Endometrial microvascular endothelial cells (primary cell): ENCODE data around the gene TMEM232. TPM values are rescaled to one million over a fixed set of nuclear protein-coding genes. Genes with fewer than 3 reads are reported as not detected.
"Not testable (repeated sequence)": the region's sequence is repeated elsewhere in the genome, so short reads cannot be mapped to it uniquely, and the experiment has no call there.

Experiments used
- in situ Hi-C: cut with HindIII; loops from 2 replicates; pipeline ENCODE4 v1.10.0; 2017; ENCODE audit warnings: low sequenced_read_pairs, low pct_unique_long_range_greater_than_20kb; ENCODE audit errors: inconsistent ontology term
- total RNA-seq: library from RNA; depleted of rRNA; stranded (reverse); fragments of >200 nt; gene quantifications from one replicate; pipeline ENCODE4 v1.2.3, GENCODE V29; 2015; ENCODE audit errors: inconsistent ontology term

The TMEM232 gene
- total RNA-seq, 1 donor from 2014 or later, result not detected

DNA sequence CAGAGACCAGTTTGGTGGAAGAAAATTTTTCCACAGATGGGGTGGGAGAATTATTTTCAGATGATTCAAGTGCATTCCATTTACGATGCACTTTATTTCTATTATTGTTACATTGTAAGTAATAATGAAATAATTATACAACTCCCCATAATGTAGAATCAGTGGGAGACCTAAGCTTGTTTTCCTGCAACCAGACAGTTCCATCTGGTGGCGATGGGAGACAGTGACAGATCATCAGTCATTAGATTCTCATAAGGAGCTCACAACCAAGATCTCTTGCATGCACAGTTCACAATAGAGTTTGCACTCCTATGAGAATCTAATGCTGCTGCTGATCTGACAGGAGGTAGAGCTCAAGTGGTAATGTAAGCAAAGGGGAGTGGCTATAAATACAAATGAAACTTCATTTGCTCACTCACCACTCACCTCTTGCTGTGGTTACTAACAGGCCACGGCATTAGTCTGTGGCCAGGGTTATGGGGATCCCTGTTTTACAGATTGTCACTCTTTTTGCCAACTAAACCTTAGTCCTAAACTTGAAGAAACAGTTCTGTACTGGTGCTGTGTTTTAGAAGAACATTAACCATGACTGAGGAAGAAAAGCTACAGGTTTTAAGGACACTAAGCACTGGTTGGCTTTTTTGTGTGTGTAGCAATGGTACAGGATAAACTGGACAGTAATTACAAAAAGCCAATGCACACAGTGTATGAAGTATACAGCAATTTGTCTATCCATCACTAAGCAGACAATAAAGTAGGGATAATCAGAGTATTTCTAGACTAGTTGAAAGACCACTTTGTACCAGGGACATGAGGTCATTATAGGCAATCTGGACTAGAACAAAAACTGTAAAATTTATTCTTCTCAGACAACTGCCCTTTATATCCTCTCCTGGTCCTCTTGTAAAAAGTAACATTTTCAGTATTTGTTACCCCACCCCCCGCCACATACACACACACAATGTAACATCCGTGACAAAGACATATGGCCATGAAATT lies 9.9 kb downstream of the TMEM232 start:
- in situ Hi-C loops, result no loop called here

- in situ Hi-C loops, result no loop called here
These were observed 19.1 kb downstream of the TMEM232 start for GRCh38 chr5:110707260-110707844.

- in situ Hi-C loops, result no loop called here
These were observed 21.1 kb downstream of the TMEM232 start for GRCh38 chr5:110705349-110705748.

GRCh38 chr5:110703481-110703880 lies 23.0 kb downstream of the TMEM232 start:
- in situ Hi-C loops, result no loop called here

- in situ Hi-C loops, result no loop called here
These were observed 23.8 kb downstream of the TMEM232 start for GRCh38 chr5:110702704-110703103.

- in situ Hi-C loops, result no loop called here
These were observed 24.2 kb downstream of the TMEM232 start for GRCh38 chr5:110702300-110702699.

DNA sequence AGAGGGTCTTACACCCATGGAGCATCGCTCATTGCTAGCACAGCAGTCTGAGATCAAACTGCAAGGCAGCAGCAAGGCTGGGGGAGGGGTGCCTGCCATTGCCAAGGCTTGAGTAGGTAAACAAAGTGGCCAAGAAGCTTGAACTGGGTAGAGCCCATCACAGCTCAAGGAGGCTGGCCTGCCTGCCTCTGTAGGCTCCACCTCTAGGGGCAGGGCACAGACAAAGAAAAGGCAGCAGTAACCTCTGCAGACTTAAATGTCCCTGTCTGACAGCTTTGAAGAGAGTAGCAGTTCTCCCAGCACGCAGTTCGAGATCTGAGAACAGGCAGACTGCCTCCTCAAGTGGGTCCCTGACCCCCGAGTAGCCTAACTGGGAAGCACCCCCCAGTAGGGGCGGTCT lies 33.8 kb downstream of the TMEM232 start:
- in situ Hi-C loops, result not testable (repeated sequence)

- in situ Hi-C loops, result not testable (repeated sequence)
These were observed 35.9 kb downstream of the TMEM232 start for GRCh38 chr5:110690587-110690986.

DNA sequence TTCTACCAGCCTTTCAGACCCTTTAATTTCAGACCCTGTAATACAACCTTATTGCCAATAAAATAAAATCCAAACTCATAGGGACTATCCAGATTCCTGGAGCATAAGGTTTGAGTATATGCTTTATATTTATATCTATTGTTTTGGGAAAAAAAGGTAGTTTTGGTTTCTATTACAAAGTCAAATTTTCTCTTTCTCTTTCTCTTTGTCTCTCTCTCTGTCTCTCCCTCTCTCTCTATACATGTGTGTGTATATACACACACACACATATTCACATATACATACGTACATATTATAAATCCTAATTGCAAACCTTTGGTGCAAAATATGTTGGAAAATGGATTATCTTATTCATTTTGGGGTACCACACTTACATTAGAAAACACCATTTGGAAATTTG lies 39.0 kb downstream of the TMEM232 start:
- in situ Hi-C loops, result no loop called here

GRCh38 chr5:110686270-110686669 lies 40.2 kb downstream of the TMEM232 start:
- in situ Hi-C loops, result no loop called here

DNA sequence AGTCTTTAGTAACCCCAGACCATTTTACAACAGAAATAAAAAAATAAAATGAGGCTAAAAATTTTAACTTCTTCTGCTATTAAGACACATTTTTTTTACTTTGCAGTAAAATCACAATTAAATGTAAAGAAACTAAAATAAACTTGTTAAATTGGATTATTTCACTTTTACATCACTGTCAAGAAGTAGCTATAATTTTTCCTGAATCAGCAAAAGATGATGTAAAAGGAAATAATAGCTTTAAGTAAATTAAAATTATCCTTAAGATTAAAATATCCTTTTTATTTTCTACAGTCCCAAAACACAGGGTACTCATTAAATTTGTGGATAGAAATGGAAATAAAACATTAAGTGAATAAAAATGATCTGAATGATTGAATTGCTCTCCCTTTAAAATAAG lies 44.5 kb downstream of the TMEM232 start:
- in situ Hi-C loops, result no loop called here

DNA sequence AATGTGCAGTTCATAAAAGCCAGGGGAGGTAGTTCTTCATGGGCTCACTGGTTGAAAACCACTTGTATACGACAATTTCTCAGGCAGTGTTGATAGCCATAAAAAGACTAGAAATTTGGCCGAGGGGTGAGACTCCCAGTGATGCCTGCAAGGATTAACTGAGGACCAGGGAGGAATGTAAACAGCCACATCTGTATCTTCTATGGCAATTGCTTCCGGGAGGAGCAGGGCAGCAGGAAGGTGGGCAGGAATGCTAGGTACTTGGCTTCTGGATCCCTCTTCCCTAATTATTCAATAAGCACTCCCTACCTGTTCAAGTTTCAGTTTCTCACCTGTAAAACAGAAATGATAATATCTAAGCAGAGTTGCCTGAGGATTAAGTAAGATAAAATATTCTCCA lies 45.4 kb downstream of the TMEM232 start:
- in situ Hi-C loops, result no loop called here

DNA sequence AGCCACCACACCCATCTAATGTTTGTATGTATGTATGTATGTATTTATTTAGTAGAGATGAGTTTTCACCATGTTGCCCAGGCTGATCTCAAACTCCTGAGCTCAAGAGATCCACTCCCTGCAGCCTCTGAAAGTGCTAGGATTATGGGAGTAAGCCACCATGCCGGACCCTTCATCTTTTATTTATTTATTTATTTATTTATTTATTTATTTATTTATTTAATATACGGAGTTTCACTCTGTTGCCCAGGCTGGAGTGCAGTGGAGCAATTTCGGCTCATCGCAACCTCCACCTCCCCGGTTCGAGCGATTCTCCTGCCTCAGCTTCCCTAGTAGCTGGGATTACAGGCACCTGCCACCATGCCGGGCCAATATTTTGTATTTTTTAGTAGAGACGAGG lies 49.9 kb downstream of the TMEM232 start:
- in situ Hi-C loops, result not testable (repeated sequence)

DNA sequence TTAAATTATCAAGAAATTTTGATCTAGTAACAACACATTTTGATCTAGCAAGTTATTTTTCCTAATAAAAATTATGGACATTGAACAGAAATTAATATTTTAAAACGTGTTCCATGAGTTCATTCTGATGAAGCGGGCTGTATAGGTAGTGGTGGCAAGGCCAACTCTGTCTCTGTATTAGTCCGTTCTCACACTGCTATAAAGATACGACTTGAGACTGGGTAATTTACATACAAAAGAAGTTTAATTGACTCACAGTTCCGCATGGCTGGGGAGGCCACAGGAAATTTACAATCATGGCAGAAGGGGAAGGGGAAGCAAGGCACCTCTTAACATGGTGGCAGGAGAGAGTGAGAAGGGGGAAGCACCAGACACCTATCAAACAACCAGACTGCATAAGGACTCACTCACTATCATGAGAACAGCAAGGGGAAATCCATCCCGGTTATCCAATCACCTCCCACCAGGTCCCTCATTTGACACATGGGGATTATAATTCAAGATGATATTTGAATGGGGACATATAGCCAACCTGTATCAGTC lies 61.2 kb downstream of the TMEM232 start:
- in situ Hi-C loops, result no loop called here

- in situ Hi-C loops, result no loop called here
These were observed 62.9 kb downstream of the TMEM232 start for GRCh38 chr5:110663525-110663924.

DNA sequence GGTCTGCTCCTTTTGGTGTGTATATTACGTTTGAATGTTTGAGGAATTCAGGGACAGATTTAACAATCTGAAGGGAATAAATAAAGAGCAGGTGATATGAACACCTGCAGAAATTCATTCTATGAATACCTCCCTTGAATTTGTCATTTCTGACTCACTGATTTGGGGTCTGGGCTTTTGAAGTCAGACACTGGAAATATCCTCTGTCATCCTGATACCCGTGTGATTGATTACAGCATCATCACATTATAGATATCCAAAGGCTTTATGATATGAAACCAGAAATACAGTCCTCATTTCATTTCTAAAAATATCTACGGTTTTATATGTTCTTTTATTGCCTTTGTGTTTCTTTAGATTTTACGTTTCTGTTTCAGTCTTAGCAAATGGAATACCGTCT lies 68.5 kb downstream of the TMEM232 start:
- in situ Hi-C loops, result no loop called here

DNA sequence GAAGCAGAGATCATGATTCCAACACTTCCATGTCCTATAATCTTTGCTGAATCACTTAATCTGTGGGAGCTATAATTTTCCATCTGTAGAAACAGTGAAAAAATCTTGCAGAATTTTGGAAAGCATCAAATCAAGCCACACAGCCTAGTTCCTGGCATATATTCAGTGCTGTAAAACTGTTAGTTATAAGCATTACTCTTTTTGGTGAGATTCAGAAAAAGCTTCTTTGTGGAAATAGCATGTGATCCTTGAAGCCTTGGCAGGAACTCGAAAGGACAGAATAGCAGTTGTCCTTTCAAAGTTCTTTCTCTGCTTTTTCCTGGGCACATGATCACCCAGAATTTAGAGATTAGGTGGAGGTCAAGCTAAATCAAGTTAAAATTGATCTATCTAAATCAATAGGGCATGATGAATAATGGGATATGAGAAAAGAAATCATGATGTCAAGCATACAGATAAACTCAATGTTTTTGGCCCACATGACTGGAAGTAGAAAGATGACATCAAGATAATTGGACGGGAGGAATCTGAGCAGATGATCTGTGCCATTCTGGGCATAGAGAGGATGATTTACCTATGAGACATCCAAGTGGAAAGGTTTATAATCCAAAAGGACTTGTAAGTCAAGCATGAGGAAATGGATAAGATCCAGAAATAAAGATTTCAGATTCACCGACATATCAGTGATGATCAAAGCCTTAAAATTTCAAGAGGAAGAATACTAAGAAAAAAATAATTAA lies 73.1 kb downstream of the TMEM232 start:
- in situ Hi-C loops, result no loop called here

DNA sequence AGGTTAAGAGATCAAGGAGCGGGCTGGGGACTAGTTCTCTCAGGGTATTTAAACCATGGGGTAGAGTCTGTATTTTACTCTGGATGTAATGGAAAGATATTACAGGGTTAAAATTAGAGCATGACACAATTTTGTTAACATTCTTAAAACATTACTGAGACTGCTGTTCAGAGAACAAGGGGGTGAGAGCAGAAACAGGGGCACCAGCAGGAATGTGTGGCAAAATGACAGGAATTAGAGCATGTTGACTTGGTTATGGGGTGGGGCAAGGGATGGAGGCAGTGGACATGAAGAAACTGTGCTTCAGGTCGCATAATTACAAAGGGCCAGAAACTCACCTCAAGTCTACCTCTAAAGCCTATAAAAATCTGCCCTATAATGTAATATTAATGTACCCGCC lies 75.0 kb downstream of the TMEM232 start:
- in situ Hi-C loops, result no loop called here

- in situ Hi-C loops, result no loop called here
These were observed 82.1 kb downstream of the TMEM232 start for GRCh38 chr5:110644357-110644756.
